GM19463 (cell line): ENCODE measurements around the gene CACNA2D4.

Experiments used
- ATAC-seq: cut with Tn5 transposase; IDR thresholded peaks from one replicate; pipeline ENCODE4 v1.9.1; 2021; ENCODE audit warnings: mild to moderate bottlenecking, moderate library complexity; ENCODE audit not compliant: unreplicated experiment

CACNA2D4 gene

DNA sequence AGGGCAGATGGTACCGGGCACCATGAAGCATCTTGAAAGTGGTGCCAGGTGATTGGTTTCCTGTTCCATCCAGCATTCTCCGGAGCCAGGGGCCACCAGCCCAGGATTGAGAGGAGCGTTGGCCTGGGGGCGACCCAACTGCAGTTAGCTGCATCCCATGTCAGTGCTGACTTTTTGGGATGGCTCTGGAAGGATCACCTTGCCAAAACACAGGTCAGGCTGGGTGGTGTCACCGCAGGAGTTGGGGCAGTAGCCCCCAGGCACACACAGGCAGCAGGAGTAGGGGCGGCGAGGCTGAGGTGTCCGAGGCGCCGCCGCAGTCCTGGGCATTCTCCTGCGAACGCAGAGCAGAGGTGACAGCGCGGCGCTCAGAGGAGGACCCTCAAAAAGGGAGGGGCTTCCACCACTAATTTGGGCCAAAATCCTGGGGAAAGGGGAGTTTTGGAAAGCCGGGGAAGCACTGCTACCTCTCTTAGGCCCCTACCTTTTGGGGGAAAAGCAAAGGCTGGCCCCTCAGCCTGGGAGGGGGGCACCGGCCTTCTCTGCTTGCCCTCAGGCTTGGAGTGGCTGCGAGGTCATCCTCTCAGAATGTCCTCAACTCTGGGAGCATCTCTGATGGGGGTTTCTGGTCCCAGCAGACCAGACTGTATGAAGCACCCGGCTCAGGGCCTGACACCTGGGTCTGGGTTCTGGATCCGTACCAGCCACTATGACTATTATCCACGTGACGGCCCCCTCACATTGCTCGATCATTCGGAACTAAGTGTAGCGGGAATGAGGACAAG, 124.8 kb downstream of the CACNA2D4 start:
- no peak for ATAC-seq

DNA sequence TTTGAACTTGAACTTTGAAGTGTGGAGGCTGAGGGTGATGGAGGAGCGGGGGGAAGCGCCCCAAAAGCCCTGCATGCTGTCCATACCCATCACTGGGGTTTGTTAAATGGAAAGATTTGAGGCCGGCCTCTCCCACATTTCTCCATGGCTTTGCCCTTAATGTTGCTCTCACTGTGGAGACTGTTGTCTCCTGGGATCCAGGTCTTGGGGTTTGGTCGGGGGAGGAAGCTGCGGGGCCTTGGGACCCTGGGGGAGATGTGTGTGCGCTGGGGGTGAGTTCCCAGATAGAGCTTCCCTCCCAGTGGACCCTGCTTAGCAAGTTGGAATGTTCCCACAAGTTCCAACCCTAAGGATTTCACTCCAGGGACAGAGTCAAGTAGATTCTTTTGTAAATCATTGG, 126.0 kb downstream of the CACNA2D4 start:
- ATAC-seq: no peak

DNA sequence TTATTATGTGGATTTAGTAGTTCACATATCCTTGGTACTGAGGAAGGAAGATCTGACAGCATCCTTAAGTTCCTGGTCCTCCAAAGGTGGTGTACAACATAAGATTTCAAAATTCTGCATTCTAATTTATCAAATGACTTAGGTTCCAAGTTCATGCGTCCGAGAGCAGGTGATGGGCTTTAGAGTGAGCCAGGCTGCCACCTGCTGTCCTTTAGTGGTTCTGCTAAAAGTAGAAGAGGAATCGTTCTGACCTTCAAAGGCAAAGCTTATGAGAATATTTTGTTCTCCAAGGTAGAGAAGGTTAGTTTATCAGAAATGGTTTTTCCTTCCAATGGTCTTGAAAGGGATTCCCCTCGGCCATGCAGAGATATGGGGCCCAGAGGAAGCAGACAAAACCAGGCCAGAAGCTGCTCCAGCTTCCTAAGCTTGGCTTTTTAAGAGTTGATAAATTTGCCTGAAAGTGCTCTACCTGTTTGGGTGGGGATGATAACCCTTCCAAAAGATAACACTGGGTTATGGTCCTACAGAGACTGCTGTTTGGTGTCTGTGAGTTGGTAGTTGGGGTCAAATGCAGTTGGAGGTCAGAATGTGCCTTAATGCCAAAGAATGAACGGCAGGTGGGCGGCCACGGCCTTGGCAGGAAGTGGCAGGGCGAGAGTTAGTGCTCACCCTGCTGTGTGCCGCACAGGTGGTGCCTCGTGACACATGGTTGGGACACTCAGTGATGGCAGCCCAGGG, 127.2 kb downstream of the CACNA2D4 start:
- no peak for ATAC-seq

DNA sequence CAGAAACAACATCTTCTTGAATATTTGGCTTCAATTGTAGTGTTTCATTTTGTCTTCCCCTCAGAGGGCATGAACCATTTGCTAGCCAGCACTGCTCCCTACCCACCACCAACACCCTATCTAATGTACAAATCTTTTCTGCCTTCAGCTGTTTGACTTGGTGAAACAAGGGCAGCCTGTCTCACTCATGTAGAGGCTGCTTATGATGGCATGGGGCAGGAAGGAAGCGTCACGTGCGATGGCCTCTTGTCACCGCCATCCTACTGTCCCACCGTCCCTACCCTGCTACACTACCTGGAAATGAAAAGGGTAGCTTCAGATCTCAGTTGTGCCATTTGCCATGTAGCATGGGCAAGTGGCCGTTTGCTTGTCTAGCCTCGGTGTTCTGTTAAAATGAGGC, 128.0 kb downstream of the CACNA2D4 start:
- no peak for ATAC-seq

DNA sequence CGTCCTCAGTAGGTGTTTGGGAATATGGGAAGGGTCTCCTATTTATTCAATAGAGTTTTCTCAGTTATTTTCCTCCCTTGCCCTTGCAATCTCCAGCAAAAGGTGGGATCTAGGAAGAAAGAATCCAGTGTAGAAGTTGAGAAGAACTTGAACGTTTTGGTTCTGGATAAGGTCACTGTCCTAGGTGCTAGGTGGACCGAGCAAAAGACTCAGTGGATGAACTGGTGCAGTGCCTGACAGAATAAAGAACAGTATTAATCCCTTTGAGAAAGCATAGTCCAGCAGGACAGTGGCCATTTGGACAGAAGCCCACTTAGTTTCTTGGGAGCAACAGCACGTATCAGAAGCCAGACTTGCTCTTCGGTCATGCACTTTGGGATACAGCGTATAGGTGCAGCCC, 130.7 kb downstream of the CACNA2D4 start:
- ATAC-seq: no peak

DNA sequence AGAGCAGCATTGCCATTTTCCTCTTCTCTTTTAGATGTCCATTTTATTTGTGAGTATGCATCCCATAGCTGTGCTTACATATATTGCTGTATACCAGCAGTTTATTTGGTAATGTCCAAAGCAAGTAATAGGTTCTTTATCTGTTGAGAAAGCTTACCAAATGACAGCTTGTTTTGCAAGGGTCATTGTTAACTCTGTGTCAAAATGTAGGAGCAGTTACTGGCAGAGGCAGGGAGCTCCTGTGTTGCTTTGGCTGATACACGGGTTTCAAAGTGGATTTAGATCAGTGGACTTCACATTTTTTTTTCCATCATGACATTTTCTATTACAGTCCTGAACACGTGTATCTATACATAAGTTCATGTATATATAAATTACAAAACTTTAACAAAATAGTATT, 136.2 kb downstream of the CACNA2D4 start:
- ATAC-seq: no peak

DNA sequence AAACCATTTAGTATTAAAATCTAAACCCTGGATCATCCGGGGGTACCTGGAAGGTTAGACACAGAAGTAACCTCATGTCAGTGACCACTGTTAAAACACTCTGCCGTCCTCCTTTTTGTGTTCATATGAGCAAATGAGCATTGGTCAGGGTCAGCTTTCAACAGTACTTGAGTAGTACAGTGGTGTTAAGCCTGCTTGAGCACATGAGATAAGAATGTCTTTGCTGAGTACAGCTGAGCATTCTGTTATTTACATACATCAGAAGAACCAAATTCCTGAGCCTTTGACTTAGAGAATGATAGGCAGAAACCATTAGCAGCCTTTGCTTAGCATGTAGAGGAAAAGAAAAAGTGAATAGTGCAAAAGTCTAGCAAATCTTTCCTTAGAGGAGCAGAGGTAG, 136.7 kb downstream of the CACNA2D4 start:
- ATAC-seq: no peak

DNA sequence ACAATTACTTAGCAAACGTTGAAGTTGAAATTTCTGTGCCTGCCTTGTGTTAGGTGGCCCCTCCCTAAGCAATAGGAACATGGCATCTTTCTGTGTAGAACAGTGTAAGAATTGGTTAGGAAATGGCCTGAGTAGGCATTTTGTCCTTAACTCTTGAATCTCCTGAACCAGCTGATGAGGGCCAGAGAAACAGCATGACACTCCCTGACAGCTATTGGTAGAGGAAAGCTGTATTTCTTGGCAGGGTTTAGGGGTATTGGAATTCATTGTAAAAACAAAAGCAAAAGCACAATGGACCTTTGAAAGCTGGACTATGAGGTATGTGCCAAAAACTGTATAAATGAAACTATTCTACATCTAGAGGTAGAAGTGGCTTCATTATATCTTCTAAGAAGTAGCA, 138.7 kb downstream of the CACNA2D4 start:
- no peak for ATAC-seq

DNA sequence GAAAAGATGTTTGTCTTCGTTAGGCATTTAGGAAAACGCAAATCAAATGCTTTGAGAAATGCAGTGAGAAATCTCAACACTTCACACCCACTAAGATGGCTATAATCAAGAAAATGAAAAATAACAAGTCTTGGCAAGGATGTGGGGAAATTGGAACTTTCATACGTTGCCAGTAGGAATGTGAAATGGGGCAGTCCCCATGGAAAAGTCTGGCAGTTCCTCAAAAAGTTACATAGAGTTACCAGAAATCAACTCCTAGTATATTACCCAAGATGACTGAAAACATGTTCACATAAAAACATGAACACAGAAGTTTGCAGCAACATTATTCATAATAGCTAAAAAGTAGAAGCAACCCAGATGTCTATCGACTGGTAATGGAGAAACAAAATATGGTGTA, 139.5 kb downstream of the CACNA2D4 start:
- ATAC-seq: no peak

DNA sequence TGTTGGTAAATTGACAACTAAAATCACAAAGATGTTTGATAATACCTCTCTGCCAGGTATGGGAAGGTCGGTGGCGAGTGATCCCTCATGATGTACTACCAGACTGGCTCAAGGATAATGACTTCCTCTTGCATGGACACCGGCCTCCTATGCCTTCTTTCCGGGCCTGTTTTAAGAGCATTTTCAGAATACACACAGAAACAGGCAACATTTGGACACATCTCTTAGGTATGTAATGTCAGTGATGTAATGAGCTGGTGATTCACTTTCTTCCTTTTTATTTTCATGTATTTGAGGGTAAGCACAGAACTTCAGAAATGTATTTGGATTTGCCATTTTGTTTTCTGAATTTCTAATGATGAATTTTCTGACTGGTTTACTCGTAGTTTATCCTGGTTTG, 140.7 kb downstream of the CACNA2D4 start:
- ATAC-seq: no peak

DNA sequence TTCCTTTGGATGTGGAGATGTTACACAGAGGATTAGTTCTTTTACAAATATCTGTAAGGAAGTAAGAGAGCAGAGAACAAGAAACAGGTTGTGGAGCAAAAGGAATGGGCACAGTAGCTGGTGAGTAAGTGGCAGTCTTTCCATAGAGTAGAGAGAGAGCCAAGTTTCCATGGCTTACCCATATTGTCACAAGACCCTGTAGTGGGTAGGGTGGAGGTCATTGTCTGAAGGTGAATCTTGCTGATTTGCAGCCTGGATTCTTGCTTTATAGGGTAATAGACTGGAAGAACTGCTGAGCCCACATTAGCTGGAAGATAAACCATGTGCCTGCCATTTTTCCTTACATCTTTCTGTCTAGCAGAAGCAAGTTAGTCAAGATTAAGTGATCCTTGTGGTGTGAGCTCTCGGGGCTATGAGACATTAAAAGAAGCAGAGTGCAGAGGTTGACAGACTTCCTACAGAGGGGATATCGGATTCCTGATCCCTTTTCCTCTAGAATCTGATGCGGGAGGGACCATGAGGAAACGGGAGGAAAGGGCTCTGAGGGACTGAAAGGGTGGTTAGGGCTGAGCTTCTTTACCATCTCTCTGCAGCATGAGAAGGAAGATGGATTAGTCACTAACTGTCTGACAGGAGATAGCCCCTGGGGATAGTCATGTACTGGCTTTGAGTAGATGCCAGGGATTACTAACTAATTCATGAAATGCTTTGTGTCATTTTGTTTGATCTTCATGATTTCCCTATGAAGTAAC, 142.1 kb downstream of the CACNA2D4 start:
- no peak for ATAC-seq

DNA sequence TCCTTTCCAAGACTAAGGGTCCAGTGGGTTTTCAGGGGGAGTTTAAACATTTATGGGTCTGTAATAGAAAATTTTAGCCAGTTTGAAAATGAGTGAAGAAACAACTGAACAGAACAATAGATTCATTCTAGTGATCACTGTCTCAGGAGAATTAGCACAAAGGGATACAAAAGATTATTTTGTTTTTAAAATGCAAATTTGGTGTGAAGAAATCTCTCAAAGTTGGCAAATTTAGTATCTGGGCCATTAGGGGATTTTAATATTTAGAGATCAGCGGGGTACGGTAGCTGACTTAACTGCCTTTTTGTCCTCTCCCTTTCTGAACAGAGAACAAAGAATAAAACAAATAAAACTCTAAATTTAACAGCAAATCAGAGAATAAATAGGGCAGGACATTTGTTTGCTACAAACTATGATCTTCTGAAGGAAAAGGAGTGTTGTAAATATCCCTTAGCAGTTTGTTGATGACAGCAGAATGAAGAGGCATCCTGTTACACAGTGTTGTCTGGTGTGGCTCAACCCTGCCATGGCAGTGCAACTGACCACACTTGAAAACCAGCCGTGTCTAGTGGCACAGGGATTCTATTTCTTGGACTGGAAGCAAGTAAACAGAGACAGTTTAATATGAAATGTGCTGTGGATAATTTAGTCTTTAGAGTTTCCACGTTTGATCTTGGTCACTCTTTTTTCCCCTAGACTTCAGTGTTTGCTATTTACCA, 144.4 kb downstream of the CACNA2D4 start:
- no peak for ATAC-seq

DNA sequence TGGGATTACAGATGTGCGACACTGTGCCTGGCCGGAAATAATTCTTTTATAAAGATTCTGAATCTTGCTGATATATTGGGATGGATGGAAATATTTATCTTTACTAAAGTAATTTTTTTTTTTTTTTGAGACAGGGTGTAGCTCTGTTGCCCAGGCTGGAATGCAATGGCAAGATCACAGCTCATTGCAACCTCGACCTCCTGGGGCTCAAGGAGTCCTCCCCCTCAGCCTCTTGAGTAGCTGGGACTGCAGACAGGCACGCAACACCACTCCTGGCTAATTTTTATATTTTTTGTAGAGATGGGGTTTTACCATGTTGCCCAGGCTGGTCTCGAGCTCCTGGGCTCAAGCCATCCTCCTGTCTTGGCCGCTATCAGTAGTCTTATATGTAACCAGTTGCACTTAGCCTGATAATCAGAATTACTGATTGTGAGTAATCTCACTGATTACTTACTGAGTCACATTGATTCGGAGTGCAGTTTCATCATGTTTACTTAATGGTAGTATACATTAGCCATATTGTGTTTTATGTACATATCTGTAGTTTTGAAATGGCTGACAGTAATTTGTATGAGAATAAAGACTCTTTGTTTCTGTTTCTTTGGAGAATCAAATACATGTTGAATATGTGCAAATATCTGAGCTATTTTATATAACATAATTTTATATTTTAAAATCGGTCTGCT, 148.5 kb downstream of the CACNA2D4 start:
- no peak for ATAC-seq

DNA sequence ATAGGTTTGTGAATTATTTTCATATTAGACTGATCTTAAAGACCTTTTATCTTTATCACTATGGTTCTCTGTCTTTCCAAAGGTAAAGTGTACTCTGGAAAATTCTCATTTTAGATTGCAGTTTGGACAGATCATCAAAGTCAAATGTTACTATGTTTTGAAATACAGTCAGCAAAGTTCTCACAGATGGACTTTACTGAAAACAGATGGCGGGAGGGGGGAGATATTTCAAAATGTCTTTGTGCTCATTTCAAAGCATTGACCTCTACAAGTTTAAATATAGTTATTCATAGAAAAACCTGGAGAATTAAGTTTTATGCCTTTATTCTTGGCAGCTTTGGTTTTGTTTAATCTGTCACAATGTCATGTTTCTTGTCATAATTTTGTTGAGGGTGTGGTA, 149.8 kb downstream of the CACNA2D4 start:
- ATAC-seq: no peak

DNA sequence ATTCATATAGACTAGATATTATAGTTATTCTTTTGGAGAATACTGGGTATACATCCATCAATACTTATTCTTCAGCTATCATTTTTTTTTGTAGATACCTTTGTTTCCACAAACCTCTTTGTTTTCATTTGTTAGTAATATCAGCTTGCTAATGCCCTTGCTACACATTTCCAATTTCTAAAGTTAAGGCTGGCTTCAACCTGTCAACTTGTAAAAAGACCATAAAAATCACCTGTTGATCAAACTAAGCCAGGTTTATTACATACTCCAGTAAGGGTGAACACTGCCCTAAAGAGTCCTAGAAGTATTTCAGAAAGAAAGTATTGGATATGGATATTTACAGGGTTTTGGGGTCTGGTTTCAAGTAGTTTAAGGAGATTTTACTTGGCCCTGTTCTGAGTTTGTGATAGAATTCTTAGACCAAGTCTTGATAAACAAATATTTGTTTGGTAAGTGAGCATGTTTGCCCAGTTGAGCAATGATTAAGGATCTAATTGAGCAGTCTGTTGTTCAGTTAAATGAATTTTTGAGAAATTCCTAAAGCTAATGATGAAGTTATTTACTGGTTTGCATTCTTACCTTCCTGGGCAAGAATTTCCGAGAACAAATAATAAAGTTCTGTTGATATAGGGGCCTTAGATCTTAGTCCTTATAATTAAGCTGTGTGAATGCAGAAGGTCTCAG, 150.9 kb downstream of the CACNA2D4 start:
- ATAC-seq: no peak

DNA sequence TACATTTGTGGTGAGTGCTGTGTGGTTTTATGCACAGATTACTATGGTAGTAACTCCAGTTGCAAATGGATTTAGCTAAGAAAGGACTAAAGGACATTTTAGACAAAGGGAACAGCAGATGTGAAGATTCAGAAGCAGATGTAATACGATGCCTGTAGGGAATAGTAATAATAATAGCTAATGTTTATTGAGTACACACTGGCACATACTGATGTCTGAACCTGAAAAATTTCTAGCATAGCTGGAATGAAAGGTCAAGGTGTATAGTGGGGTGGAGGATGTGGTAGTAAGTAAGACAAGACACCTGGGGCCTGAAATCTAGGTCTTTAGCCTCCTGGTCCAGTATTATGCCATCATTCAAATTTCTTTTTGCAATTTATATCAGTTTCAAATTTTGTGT, 152.3 kb downstream of the CACNA2D4 start:
- no peak for ATAC-seq

DNA sequence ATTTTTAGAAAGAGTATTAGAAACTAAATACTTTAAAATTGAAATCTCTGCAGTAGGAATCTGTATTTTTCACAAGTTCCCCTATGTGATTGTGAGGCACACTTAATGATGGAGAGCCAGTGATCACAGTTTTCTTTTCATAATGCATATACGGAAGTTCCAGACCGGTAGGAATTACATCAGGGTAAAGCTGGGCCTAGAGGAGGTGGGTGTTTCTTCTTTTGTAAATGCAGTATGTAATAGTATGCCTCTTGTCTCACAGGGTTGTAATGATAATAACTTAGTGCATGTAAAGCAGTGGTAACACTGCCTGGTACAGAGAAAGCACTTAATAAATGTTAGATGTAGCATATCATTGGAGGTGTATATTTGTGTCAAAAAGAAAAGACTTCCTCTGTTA, 155.3 kb downstream of the CACNA2D4 start:
- no peak for ATAC-seq

DNA sequence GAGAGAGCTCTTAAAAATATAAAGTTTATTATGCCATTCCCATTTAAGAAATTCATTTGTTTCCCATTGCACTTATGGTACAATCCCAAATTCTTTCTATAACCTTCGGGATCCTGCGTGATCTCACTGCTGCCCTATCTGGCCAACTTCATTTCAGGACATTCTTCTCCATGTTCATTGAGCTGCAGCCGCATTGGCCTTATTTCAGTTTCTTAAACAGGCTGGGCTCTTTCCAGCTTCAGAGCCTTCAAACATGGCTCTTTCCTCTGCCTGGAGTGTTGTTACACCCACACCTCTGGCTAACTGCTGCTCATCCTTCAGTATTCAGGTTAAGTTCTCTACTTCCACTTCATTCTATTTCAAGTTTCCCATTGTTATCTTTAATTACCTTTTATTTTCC, 156.6 kb downstream of the CACNA2D4 start:
- ATAC-seq: no peak

DNA sequence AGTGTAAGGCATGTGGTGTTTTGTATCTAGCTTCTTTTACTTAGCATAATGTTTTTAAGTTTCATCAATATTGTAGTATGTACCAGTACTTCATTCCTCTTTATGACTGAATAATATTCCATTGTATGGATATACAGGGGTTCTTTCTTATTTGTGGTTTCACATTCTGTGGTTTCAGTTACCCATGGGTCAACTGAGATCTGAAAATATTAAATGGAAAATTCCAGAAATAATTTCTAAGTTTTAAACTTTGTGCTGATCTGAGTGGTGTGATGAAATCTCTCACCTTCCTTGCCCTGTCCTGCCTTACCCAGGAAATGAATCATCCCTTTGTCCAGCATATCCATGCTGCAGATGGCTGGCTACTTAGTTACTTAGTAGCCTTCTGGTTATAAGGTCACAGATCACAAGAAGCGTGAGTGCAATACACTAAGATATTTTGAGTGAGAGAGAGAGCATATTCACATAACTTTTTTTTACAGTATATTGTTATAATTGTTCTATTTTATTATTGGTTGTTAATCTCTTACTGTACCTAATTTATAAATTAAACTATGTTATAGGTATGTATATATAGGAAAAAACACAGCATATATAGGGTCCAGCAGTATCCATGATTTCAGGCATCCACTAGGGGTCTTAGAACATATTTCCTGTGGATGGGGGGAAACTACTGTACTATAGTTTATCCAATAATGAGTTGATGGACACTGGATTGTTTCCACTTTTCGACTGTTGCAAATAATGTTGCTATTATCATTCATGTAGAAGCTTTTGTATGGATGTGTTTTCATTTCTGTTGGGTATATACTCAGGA, 157.7 kb downstream of the CACNA2D4 start:
- no peak for ATAC-seq
